SK-N-SH treated with all-trans-retinoic acid at 6 μM for 48 hours (cell line): ENCODE measurements around the gene KRTDAP.

Experiments used
- ATAC-seq: fragments of 200-7000 bp; cut with Tn5 transposase; 3 replicates; pipeline ENCODE4 v1.9.1; 2020; ENCODE audit warnings: mild to moderate bottlenecking, moderate library complexity
- ARNTL ChIP-seq: fragments of 450-650 bp; formaldehyde crosslinking; IDR thresholded peaks from 2 replicates; pipeline ENCODE4 v1.5.0; 2020; ENCODE audit warnings: low read depth, mild to moderate bottlenecking, moderate library complexity, borderline replicate concordance
- BACH2 ChIP-seq: fragments of 250-450 bp; sonication (Bioruptor Pico); IDR thresholded peaks from 2 replicates; pipeline ENCODE4 v1.9.0; 2021; ENCODE audit warnings: mild to moderate bottlenecking, borderline replicate concordance
- GLIS3 ChIP-seq: fragments of 250-450 bp; sonication (Bioruptor Pico); IDR thresholded peaks from 2 replicates; pipeline ENCODE4 v1.5.0; 2020; ENCODE audit warnings: mild to moderate bottlenecking, moderate library complexity
- ISL1 ChIP-seq: fragments of 250-450 bp; sonication (Bioruptor Pico); IDR thresholded peaks from 2 replicates; pipeline ENCODE4 v2.1.2; 2022; ENCODE audit warnings: mild to moderate bottlenecking, moderate library complexity
- OSR1 ChIP-seq: fragments of 250-450 bp; sonication (Bioruptor Pico); IDR thresholded peaks from 2 replicates; pipeline ENCODE4 v1.8.0; 2022; ENCODE audit warnings: moderate library complexity, mild to moderate bottlenecking, inconsistent platforms
- RARB ChIP-seq: fragments of 250-450 bp; sonication (Bioruptor Pico); IDR thresholded peaks from 2 replicates; pipeline ENCODE4 v1.8.0; 2021; ENCODE audit warnings: mild to moderate bottlenecking, moderate library complexity
- SNAI2 ChIP-seq: fragments of 250-450 bp; sonication (Bioruptor Pico); IDR thresholded peaks from 2 replicates; pipeline ENCODE4 v1.5.0; 2020; ENCODE audit warnings: mild to moderate bottlenecking, moderate library complexity
- TCF4 ChIP-seq: fragments of 250-450 bp; sonication (Bioruptor Pico); IDR thresholded peaks from 2 replicates; pipeline ENCODE4 v1.8.0; 2021; ENCODE audit warnings: mild to moderate bottlenecking, moderate library complexity, borderline replicate concordance
- TOX ChIP-seq: fragments of 250-450 bp; sonication (Bioruptor Pico); IDR thresholded peaks from 2 replicates; pipeline ENCODE4 v1.8.0; 2021; ENCODE audit warnings: mild to moderate bottlenecking, moderate library complexity, borderline replicate concordance
- ZC3H10 ChIP-seq: fragments of 250-450 bp; sonication (Bioruptor Pico); IDR thresholded peaks from 2 replicates; pipeline ENCODE4 v1.5.1; 2021; ENCODE audit warnings: mild to moderate bottlenecking, moderate library complexity
- ZFP3 ChIP-seq: fragments of 250-450 bp; sonication (Bioruptor Pico); IDR thresholded peaks from 2 replicates; pipeline ENCODE4 v1.5.0; 2020; ENCODE audit warnings: mild to moderate bottlenecking, moderate library complexity
- ZFP30 ChIP-seq: fragments of 450-650 bp; formaldehyde crosslinking; IDR thresholded peaks from 2 replicates; pipeline ENCODE4 v1.5.0; 2022; ENCODE audit warnings: mild to moderate bottlenecking, moderate library complexity
- ZNF565 ChIP-seq: fragments of 450-650 bp; formaldehyde crosslinking; conservative IDR thresholded peaks from 2 replicates; pipeline ENCODE4 v1.5.0; 2020; ENCODE audit warnings: low read depth, mild to moderate bottlenecking, moderate library complexity
- ZNF70 ChIP-seq: fragments of 450-650 bp; formaldehyde crosslinking; IDR thresholded peaks from 2 replicates; pipeline ENCODE4 v1.5.0; 2020; ENCODE audit warnings: mild to moderate bottlenecking, moderate library complexity
- ZNF8 ChIP-seq: fragments of 450-650 bp; formaldehyde crosslinking; IDR thresholded peaks from 2 replicates; pipeline ENCODE4 v1.5.0; 2020; ENCODE audit warnings: mild to moderate bottlenecking, moderate library complexity
- TF ChIP-seq, protein P1 (sequence below): fragments of 250-450 bp; sonication (Bioruptor Pico); IDR thresholded peaks from 2 replicates; pipeline ENCODE4 v1.5.0; 2020; ENCODE audit warnings: mild to moderate bottlenecking, moderate library complexity
- TF ChIP-seq, protein P2 (sequence below): fragments of 250-450 bp; sonication (Bioruptor Pico); IDR thresholded peaks from 2 replicates; pipeline ENCODE4 v1.8.0; 2020; ENCODE audit warnings: mild to moderate bottlenecking, moderate library complexity, borderline replicate concordance
- TF ChIP-seq, protein P3 (sequence below): fragments of 250-450 bp; sonication (Bioruptor Pico); IDR thresholded peaks from 2 replicates; pipeline ENCODE4 v1.8.0; 2021; ENCODE audit warnings: low read depth, mild to moderate bottlenecking, moderate library complexity, borderline replicate concordance
- TF ChIP-seq, protein P4 (sequence below): fragments of 250-450 bp; sonication (Bioruptor Pico); IDR thresholded peaks from 2 replicates; pipeline ENCODE4 v1.5.1; 2020; ENCODE audit warnings: low read depth, mild to moderate bottlenecking, moderate library complexity
- TF ChIP-seq, protein P5 (sequence below): fragments of 250-450 bp; sonication (Bioruptor Pico); IDR thresholded peaks from 2 replicates; pipeline ENCODE4 v1.5.1; 2021; ENCODE audit warnings: mild to moderate bottlenecking, moderate library complexity

The KRTDAP gene

DNA sequence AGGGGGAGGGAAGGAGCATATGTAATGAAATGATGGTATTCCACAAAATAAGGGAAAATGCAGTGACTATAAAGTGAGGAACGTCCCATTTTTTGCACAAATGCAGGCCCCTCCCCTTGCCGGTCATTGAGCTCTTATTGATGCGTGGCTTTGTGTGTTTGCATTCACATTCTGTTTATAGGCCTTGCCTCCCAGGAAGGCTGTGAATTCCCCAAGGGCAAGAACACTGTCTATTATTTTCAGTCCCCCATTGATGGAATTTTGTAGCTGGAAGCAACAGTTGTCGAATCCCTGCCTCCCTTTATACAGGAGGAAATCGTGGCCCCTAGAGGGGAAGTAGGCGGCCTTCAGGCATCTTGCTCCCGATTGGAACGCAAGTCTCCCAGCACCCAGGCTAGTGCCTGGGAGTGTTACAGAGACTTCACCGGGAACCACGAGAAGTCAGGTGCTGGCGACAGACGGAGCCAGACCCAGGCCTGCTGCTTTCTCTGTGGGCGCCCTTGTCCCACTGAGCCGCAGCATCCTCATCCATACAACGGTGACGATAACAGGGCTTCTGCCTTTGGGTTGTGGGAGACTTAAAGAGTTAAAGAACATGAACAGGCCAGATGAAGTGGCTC, 31.0 kb upstream of the KRTDAP start:
- no peak for ATAC-seq
- no peak for TF ChIP-seq ZC3H10
- no peak for TF ChIP-seq TOX (CRISPR knock-in tag)
- no peak for TF ChIP-seq TCF4 (CRISPR knock-in tag)
- TF ChIP-seq BACH2 = no peak
- TF ChIP-seq, protein P1, sequence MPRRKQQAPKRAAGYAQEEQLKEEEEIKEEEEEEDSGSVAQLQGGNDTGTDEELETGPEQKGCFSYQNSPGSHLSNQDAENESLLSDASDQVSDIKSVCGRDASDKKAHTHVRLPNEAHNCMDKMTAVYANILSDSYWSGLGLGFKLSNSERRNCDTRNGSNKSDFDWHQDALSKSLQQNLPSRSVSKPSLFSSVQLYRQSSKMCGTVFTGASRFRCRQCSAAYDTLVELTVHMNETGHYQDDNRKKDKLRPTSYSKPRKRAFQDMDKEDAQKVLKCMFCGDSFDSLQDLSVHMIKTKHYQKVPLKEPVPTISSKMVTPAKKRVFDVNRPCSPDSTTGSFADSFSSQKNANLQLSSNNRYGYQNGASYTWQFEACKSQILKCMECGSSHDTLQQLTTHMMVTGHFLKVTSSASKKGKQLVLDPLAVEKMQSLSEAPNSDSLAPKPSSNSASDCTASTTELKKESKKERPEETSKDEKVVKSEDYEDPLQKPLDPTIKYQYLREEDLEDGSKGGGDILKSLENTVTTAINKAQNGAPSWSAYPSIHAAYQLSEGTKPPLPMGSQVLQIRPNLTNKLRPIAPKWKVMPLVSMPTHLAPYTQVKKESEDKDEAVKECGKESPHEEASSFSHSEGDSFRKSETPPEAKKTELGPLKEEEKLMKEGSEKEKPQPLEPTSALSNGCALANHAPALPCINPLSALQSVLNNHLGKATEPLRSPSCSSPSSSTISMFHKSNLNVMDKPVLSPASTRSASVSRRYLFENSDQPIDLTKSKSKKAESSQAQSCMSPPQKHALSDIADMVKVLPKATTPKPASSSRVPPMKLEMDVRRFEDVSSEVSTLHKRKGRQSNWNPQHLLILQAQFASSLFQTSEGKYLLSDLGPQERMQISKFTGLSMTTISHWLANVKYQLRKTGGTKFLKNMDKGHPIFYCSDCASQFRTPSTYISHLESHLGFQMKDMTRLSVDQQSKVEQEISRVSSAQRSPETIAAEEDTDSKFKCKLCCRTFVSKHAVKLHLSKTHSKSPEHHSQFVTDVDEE (CRISPR knock-in tag) = no peak
- no peak for TF ChIP-seq GLIS3 (CRISPR knock-in tag)
- TF ChIP-seq, protein P2, sequence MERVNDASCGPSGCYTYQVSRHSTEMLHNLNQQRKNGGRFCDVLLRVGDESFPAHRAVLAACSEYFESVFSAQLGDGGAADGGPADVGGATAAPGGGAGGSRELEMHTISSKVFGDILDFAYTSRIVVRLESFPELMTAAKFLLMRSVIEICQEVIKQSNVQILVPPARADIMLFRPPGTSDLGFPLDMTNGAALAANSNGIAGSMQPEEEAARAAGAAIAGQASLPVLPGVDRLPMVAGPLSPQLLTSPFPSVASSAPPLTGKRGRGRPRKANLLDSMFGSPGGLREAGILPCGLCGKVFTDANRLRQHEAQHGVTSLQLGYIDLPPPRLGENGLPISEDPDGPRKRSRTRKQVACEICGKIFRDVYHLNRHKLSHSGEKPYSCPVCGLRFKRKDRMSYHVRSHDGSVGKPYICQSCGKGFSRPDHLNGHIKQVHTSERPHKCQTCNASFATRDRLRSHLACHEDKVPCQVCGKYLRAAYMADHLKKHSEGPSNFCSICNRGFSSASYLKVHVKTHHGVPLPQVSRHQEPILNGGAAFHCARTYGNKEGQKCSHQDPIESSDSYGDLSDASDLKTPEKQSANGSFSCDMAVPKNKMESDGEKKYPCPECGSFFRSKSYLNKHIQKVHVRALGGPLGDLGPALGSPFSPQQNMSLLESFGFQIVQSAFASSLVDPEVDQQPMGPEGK (CRISPR knock-in tag) = no peak
- no peak for TF ChIP-seq ISL1
- no peak for TF ChIP-seq RARB (CRISPR knock-in tag)
- TF ChIP-seq ZNF70 (CRISPR knock-in tag) = no peak
- TF ChIP-seq, protein P3, sequence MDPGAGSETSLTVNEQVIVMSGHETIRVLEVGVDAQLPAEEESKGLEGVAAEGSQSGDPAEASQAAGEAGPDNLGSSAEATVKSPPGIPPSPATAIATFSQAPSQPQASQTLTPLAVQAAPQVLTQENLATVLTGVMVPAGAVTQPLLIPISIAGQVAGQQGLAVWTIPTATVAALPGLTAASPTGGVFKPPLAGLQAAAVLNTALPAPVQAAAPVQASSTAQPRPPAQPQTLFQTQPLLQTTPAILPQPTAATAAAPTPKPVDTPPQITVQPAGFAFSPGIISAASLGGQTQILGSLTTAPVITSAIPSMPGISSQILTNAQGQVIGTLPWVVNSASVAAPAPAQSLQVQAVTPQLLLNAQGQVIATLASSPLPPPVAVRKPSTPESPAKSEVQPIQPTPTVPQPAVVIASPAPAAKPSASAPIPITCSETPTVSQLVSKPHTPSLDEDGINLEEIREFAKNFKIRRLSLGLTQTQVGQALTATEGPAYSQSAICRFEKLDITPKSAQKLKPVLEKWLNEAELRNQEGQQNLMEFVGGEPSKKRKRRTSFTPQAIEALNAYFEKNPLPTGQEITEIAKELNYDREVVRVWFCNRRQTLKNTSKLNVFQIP (CRISPR knock-in tag) = no peak
- TF ChIP-seq, protein P4, sequence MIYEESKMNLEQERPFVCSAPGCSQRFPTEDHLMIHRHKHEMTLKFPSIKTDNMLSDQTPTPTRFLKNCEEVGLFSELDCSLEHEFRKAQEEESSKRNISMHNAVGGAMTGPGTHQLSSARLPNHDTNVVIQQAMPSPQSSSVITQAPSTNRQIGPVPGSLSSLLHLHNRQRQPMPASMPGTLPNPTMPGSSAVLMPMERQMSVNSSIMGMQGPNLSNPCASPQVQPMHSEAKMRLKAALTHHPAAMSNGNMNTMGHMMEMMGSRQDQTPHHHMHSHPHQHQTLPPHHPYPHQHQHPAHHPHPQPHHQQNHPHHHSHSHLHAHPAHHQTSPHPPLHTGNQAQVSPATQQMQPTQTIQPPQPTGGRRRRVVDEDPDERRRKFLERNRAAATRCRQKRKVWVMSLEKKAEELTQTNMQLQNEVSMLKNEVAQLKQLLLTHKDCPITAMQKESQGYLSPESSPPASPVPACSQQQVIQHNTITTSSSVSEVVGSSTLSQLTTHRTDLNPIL (CRISPR knock-in tag) = no peak
- no peak for TF ChIP-seq ZNF8 (CRISPR knock-in tag)

DNA sequence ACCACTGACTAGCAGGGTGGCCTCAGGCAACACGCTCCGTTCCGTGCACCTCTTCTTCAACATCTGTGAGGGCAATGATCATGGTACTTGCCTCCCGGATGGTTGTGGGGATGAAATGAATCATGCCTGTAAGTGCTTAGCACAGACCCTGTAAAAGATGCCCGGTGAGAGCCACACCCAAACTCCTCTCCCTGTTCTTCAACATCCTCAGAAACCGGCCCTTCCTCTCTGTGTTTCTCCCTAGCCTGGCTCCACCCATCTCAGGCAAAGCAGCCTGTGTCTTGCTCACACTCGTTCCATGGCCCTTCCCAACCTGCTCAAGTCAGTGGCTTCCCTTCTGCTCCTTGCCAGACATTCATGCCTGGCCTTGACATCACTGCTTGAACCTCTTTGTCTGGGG, 29.0 kb upstream of the KRTDAP start:
- 0 out of 3 replicates have a peak, but pooled peaks have one; percentile 23 for ATAC-seq
- TF ChIP-seq, protein P2 (CRISPR knock-in tag) = no peak
- TF ChIP-seq BACH2 = no peak
- TF ChIP-seq ARNTL (CRISPR knock-in tag) = no peak
- TF ChIP-seq TCF4 (CRISPR knock-in tag) = no peak
- no peak for TF ChIP-seq ZFP3 (CRISPR knock-in tag)
- TF ChIP-seq, all 23 proteins: peak for 0

DNA sequence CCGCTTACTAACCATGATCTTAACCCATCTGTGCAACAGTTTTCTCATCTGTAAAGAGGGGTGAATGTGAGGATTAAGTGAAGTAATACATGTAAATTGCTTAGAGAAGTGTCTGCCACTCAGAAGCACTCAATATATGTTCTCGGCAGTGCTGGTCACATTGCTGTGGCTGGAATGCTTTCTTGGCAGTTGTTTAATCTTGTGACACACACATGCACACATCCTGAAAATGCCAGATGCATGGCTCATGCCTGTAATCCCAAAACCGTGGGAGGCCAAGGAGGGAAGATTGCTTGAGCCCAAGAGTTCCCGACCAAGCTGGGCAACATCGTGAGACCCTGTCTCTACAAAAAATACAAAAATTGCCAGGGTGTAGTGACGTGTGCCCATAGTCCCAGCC, 28.0 kb upstream of the KRTDAP start:
- TF ChIP-seq GLIS3 (CRISPR knock-in tag) = no peak
- no peak for TF ChIP-seq ZFP30 (CRISPR knock-in tag)
- TF ChIP-seq, protein P2 (CRISPR knock-in tag) = no peak
- TF ChIP-seq OSR1 = no peak
- no peak for TF ChIP-seq ZNF565 (CRISPR knock-in tag)
- TF ChIP-seq ISL1 = no peak
- TF ChIP-seq SNAI2 (CRISPR knock-in tag) = no peak
- TF ChIP-seq BACH2 = no peak
- TF ChIP-seq, protein P5, sequence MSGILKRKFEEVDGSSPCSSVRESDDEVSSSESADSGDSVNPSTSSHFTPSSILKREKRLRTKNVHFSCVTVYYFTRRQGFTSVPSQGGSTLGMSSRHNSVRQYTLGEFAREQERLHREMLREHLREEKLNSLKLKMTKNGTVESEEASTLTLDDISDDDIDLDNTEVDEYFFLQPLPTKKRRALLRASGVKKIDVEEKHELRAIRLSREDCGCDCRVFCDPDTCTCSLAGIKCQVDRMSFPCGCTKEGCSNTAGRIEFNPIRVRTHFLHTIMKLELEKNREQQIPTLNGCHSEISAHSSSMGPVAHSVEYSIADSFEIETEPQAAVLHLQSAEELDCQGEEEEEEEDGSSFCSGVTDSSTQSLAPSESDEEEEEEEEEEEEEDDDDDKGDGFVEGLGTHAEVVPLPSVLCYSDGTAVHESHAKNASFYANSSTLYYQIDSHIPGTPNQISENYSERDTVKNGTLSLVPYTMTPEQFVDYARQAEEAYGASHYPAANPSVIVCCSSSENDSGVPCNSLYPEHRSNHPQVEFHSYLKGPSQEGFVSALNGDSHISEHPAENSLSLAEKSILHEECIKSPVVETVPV (CRISPR knock-in tag) = no peak
- TF ChIP-seq, protein P4 (CRISPR knock-in tag) = no peak
- peak; percentile 76 for ATAC-seq
